NCI-H82 (cell line): Measurements from ENCODE around the gene IFI44.

ENCODE experiments used
- DNase-seq: peaks from one replicate; lab custom pipeline; 2025; lab: John Stamatoyannopoulos, UW

IFI44 gene

DNA sequence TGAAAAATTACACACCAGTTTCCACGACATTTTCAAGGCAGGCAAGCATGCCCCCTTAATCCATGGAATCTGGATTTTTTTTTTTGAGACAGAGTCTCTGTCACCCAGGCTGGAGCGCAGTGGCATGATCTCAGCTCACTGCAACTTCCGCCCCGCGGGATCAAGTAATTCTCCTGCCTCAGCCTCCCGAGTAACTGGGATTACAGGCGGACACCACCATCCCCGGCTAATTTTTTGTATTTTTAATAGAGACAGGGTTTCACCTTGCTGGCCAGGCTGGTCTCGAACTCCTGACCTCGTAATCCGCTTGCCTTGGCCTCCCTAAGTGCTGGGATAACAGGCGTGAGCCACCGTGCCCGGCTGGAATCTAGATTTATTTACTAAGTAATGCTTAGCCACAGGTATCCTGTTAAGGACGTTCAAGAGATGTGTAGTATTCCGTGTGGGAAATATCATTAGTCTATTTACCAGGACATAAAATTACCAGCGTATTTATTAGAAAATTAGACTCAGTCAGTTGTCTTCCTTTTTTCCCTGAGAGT, 2.5 kb downstream of the IFI44 start:
- no peak for DNase-seq

DNA sequence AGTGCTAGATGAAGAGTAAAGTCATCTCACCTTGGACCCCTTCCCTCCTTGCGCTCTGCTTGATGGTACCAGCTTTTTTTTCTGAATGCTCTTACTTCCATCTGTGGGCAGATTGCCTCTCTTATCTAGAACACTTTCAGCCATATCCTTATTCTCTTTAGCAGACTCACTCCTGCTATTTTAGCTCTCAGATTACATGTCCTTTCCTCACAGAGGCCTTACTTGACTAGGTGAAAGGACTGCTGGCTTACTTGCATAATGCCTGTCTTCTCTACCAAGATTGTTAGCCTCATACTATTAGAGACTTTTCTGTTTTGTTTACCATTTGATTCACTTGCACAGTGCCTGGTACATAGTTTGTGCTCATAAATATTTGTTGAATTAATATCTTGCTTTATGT, 9.3 kb downstream of the IFI44 start:
- no peak for DNase-seq

DNA sequence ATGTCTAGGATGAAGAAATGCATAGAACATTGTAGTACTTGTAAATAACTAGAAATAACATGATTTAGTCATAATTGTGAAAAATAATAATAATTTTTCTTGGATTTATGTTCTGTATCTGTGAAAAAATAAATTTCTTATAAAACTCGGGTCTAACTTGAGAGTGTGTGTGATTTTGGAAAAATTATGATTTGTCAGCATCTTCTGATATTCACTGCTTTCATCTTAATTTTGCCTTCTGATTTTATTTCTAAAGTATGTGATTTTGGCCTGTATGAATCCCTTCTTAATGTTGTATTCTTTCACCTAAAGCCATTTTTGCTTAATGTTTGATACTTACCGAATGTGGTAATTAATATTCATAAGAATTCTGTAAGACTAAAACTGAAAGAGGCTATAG, 14.3 kb downstream of the IFI44 start:
- DNase-seq = no peak

DNA sequence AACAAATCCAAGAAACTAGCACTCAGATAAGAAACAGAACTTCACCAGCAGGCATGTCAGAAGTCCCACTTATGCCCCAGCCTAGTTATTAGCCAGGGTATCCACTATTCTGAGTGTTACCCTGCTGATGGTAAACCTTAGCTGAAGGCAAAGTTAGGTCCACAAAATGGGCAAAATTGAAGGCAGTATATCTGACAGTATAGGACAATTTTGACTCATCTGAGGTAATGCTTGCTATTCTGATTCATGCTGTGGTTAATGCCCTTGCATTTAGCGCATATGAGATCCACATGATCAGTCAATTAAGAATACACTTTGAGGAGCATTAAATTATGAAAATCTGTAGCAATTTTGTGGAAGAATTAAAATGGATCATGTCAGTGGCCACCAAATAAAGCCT, 15.1 kb downstream of the IFI44 start:
- DNase-seq = no peak

DNA sequence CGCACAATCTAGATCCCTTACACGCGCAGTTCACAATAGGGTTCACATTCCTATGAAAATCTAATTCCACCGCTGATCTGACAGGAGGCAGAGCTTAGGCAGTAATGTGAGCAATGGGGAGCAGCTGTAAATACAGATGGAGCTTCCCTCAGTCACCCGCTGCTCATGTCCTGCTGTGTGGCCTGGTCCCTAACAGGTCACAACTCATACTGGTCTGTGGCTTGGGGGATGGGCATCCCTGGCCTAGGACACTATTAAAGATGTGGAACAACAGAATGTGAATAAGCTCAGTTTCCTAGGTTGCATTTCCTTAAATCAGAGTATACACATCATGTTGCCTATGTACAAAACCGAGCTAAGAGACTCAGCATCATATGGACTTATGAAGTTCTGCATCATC, 16.2 kb downstream of the IFI44 start:
- DNase-seq = no peak

DNA sequence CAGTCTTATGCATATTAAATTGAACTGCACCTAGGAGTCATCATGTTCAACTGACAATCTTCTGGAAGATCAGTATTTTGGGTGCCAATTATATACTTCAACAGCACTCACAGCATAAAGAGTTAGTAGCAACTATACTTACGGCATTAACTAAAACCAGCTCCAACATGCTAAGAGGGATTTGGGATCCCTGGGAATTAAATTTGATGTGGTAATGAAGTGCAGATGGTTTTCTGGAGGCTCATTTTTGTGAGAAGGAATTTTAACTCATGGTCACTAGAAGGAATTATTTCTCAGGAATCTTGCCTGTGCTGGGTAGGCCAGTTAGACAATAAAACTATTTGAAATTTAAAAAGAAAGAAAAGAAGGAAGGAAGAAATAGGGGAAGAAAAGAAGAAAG, 18.3 kb downstream of the IFI44 start:
- DNase-seq = peak; percentile 69

DNA sequence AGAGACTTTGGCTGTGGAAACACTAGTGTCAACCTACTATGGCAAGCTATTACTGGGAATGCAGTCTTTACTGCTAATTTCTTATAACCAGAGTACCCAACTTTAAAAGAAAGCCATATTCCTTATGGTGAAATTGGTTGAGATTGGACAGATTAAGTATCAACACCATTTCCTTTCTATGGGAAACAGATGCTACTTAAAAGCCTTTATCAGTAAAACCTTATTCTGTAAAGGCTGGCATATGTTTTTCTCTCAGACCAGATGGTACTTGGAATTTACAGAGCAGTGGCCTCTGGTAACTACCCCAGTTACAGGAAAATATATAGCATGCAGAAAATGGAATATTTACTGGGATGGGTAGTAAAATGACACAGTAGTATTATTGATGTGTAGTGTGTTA, 18.8 kb downstream of the IFI44 start:
- peak; percentile 84 for DNase-seq

DNA sequence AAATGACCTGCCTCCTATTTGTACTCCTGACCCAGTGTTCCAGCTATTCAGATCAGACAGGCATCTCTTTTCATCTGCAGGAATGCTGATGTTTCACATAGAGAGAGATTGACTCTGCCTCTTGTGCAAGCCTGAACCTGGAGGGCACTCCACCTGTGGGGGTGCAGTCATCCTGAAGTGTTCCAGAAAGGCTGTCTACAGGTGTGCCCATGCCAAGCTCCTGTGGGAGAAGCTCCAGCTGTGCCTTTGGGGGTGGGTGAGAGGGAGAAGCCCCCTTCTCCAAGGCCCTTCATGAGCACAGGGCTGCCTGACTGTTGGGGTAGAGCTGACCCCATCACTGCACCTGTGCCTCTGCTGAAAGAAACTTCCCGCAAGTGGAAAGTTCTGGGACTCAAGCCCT, 22.8 kb downstream of the IFI44 start:
- no peak for DNase-seq

DNA sequence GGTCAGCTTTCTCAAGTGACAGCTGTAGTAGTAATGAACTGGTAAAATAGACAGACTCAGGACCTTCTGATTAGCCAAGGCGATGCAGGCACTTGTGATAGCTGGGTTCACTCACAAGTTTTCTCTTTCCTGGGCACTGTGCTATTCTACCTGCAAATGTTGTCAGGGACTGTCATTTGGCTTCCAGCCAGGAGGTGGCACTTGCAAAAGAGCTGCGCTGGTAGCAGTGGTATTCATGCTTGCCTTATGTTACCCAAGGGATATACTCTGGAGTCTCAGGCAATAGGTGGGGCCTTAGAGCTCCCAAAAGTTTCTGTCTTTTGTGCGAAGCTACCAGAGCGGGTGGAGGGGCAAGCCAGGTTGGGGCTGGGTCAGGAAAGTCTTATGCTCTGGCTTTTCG, 23.5 kb downstream of the IFI44 start:
- DNase-seq = peak; percentile 58

DNA sequence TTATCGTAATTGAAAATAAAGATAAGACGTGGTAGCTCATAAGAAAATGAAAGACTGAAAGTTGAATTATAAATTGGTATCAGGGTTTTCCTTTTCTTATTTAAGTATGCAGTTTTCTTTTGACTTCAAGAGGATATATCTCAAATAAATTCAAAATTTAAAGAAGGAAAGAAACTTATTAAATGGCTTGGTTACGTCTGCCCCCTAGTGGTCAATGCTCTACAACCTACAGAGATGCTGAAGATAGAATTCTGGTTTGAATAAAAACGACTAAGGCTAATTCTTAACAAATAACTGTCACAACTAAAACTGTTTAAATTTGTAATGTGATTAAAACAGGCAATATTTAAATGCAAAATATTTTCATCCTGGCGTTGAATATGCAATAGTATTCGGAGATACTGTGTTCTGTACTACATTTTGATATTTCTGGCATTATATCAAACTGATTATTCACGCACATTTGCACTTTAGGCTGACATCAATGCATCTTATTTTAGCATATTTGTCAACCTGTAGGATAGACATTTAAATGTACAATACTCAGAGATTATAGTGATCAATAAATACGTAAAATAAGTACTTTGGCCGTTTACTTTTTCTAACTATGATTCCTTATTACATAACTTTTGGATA, 26.8 kb downstream of the IFI44 start:
- DNase-seq = peak; percentile 88

DNA sequence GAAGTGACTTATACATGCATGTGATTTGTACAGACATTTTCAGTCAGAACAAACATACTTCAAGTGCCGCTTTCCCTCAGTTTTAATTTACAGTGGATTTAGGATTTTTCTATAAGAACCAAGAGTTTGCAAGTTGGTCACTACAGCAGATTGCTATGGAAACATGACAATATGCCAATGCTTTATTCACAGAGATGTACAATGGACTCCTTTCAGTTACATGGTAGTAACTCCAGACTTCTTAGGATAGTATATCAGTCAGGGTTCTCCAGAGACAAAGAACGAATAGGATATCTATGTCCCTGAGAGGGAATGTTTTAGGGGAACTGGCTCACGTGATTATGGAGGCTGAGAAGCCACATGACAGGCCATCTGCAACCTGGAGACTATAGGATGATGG, 27.4 kb downstream of the IFI44 start:
- DNase-seq = no peak

DNA sequence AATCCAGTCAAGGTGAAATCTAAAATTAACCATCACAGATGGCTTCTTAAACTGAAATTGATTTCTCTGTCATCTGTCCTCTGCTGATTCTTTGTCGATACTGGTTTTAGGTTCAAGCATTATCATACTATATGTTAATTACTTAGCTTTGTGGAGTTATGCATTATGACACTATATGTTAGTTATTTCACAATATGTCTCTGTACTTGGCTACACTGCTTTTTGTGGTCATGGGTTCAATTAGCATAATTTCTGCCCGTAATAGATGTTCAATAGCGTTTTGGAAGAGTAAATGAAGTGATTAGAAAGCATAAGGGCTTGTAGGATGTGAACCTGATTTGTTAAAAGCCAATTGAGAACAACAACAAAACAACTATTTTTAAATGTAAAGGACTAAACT, 28.2 kb downstream of the IFI44 start:
- no peak for DNase-seq

DNA sequence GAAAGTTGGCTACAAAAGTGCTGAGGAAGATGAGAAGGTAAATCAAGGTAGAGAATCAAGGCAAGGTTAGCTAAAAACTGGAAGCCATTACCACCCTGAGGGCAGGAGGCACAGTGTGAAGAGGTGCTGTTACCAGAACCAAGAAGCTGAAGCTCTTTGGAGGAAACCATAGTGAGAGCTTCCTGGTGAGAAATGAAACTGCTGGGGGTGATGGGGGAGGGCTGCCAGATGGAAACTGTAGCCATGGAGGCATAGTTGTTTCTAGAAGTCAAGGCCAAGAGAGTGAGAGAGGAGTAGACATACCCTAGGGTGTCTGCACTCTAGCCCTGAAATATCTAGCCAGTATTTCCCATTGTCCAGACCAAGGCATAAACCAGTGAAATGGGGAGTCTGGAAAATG, 28.7 kb downstream of the IFI44 start:
- no peak for DNase-seq

DNA sequence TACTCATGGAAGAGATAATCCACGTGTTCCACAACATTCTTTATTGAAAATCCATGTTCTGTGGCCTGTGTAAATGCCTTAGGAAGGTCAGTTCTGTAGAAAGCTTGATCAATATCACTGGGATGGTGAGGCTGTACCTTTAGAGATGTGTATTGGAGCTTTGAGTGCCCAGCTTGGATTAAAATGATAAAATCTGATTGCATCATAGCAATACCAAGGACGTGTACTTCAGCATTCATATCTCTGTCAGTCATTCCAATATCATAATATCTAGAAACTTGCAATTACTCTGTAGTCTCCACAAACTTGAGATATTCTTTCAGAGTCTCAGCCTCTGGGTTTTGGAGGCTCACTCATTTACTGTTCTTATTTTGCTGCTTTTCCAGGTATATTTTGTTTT, 31.6 kb downstream of the IFI44 start:
- DNase-seq = no peak

DNA sequence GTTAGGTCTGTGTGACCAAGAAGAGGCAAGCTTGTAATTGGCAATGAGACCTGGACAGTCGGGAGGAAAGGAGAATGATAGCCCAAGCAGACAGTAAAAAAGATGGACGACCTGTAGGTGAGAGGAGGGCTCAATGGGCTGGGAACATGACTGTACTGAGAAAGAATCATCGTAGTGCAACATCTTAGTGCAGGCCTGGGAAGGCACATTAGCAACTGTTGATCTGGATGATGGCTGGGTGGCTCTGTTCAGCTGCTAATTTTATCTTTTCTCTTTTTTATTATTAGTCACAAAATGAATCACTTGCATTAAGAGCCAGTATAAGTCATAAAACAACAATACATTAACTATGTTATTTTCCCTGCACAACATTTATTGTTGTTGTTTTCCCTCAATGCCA, 32.9 kb downstream of the IFI44 start:
- no peak for DNase-seq

DNA sequence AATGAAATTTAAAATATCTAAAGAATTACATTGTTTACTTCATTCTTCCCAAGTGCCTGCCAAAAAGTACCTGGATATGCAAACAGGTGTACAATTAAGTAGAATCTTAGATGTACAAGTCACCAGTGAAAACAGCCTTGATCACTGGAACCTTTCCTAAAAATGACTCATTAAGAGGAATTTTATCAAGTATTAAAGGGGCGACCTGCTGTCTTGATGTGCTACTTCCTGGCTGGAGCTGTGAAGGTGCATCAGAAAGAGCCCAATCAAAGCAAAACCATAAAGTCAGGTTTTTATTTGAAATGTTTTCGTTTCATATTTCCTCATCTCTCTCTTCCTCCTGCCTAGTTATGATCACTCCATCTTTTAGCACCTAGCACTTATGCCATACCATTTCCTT, 33.4 kb downstream of the IFI44 start:
- no peak for DNase-seq

DNA sequence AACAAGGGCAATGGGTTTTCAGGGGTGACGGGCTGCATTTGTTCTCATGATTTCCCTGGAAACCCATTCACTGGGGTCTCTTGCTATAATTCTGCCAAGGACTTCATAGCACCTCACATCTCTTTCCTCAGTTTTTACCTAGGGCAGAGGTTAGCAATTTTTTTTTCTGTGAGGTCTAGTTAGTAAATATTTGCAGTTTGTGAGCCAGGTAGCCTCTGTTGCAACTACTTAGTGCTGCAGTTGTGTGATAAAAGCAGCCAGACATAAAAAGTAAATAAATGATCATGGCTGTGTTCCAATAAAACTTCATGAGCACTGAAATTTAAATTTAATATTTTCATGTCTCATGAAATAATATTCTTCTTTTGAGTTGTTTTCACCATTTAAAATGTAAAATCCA, 37.7 kb downstream of the IFI44 start:
- DNase-seq = no peak

DNA sequence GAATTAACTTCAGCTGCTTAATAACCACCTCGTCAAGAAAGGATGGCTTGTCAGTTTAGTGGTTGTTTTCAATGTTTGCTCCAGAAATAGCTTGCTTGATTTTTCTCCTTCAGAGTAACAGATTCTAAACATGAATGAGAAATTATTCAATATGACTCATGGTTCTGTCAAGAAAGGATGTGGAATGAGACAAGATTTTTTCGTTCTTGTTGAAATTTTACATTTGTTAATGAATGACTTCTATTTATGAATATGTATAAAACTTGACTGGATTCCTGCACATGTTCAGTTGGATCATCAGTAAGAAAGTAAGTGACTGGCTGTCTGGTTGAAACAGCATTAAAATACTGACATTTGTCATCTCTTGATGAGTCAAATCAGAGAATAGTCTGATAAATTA, 38.3 kb downstream of the IFI44 start:
- no peak for DNase-seq

DNA sequence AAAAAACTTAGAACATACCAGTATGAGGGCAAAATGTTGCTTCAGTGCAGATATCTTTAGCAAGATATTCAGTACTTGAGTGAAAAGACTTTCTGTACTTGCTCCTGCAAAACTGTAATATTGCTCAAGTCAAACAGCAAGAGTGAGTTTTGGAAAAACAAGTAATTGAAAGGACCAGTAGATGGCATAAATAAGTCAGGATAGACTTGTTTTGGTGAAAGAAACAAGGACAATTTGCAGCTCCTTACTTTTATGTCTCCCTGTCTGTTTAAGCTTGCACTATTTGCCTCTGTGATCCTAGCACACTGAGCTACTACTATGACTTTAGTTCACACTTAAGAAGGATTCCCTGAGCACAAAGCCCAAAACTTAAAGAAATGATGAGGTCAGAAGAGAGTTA, 39.1 kb downstream of the IFI44 start:
- no peak for DNase-seq

DNA sequence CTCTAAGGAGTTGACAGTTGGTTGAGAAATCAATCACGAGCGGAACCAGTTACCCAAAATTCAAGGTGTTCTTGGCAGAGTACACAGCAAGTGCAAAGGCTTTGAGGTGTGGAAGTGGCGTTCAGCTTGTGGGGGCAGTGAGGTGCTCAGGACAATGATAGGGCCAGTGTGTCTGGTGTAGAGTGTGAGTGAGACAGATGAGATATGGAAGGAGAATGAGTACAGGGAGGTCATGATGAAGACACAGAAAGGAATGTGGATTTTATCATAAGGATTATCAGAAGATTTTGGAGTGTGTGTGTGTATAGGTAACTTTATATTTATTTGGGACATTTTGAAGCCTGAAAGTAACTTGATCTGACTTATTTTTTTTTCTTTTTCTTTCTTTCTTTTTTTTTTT, 40.9 kb downstream of the IFI44 start:
- DNase-seq = no peak

DNA sequence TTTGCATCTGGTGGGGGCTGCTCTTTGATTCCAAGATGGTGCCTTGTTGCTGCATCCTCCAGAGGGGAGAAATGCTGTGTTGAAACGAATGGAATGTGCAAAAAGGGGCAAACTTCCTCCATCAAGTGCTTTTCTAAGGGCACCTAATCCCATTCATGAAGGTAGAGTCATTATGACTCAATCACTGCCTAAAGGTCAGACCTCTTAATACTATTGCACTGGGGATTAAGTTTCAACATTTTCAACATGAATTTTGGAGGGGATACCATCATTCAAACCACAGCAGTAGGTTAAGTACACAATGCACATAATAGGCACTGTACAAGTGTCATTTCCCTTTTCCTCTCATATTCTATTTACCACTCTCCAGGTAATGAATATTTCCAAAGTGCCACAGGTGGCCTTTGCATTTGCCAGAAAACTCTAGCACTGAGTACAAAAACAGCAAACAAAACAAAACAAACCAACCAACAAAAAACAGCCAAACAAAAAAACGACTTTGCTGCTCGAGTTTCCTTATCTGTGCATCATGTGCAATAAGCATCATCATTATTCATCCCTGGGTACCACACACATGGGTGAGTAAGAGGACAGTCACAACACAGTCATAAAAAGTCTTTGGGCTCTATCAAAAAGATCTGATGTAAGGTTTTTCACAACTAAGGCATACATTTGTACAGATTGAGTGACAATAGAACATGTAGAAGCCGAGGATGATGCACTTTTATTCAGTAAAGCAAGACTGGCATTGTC, 42.5 kb downstream of the IFI44 start:
- no peak for DNase-seq

DNA sequence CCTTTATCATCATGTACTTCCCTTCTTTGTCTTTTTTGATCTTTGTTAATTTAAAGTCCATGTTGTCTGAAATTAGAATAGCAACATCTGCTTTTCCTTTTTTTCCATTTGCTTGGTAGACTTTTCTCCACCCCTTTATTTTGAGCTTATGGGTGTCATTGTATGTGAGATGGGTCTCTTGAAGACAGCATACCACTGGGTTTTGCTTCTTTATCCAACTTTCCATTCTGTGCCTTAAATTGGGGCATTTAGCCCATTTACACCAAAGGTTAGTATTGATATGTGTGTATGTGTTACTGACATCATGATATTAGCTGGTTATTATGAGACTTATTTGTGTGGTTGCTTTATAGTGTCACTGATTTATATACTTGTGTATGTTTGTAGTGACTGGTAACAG, 50.2 kb downstream of the IFI44 start:
- no peak for DNase-seq

DNA sequence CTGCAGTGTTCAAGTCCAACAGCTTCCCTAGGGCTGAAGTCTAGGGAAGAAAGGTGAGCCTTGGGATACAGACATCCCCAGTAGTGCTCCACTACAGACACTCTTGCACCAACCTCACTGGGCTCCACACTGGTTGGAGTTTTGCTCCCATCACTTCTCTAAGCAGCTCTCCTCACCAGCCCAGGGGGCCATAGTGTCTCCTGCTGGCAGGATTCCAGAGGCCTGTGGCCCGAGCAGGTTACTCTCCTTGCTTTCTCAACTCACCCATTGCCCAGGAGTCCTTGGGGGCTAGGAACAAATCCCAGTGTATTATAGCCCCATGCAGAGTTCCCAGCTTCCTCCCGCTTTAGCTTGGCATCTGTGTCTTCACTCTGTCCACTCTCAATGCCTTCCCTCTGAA, 52.8 kb downstream of the IFI44 start:
- DNase-seq = no peak

DNA sequence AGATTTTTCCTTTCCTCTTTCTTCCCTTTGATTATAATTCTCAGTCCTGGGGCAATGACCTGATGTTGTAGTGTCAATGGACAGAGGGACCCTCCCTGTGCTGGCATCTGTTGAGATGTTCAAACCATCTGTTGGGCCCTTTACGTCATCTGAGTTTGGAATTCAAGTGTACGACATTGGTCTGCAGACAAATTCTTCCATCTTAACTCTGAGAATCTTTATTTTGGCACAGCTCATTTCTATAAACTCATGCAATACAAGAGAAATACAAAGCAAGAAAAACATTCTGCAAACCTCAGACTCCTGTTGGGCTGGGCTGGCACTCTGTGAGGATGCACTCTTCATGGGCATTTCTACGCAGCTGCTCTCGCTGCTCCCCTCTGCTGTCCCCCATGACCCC, 54.2 kb downstream of the IFI44 start:
- DNase-seq = no peak
